ENCODE results near the gene ZHX3. TPM values are rescaled to one million over a fixed set of nuclear protein-coding genes. Genes with fewer than 3 reads are reported as not detected.

ZHX3 gene
- total and polyA plus RNA-seq, 10 donors, result 1.6 to 26.7 (median 12.3) TPM

GRCh38 chr20:41142919-41143318 is 174.6 kb downstream of the ZHX3 start:
- Histone ChIP-seq H3K27me3 (replicated peaks in 1 of 7) (peaks cover 0 to 7% (median 0%) of the 10 kb centered on the region in 7 donors), H3K36me3 (peaks cover 0 to 7% (median 0%) of the 10 kb centered on the region in 6 donors), H3K27ac (peak overlapping the region in 5 of 8 donors; percentile 80 to 98 (median 96)), H3K4me1 (peaks cover 56 to 100% (median 98%) of the 10 kb centered on the region in 6 donors), H3K4me3 (peak overlapping the region in 1 of 8 donors; percentile 98), H3K9me3 (no peaks in the 10 kb centered on the region)
- intact Hi-C loops (cut with DNase I; ENCODE audit: low total_unique reads), result no loop called here
- no peak for DNase-seq
- TF ChIP-seq POLR2A (IDR thresholded peaks at IDR 0.05), result no peak
- peak in 1 of 3 donors; percentile 22 for TF ChIP-seq POLR2AphosphoS5 (IDR thresholded peaks at IDR 0.05)
- WGBS, 5 donors, result 30 to 42% (median 32%) methylated on average over 4 to 5 of the region's 5 CpGs

GRCh38 chr20:41142245-41142644 is 175.3 kb downstream of the ZHX3 start:
- H3K9me3 ChIP-seq, result no peaks in the 10 kb centered on the region
- intact Hi-C loops (cut with DNase I; ENCODE audit: low total_unique reads), result no loop called here
- TF ChIP-seq CTCF (IDR thresholded peaks at IDR 0.05 in 8 of 11, conservative IDR thresholded peaks at IDR 0.05 in 3 of 11), result no peak
- peaks cover 0 to 12% (median 0%) of the 10 kb centered on the region in 7 donors for H3K27me3 ChIP-seq (replicated peaks in 1 of 7)
- peaks cover 0 to 7% (median 0%) of the 10 kb centered on the region in 6 donors for H3K36me3 ChIP-seq
- peak overlapping the region; percentile 37 to 98 (median 88) for H3K27ac ChIP-seq
- no peak for DNase-seq
- WGBS, 5 donors, result 70 to 97% (median 77%) methylated on average over 4 of the region's 4 CpGs
- H3K4me3 ChIP-seq, result peak overlapping the region in 1 of 8 donors; percentile 98
- peaks cover 50 to 98% (median 95%) of the 10 kb centered on the region in 6 donors for H3K4me1 ChIP-seq

- no peak for DNase-seq
- no peaks in the 10 kb centered on the region for H3K9me3 ChIP-seq
- TF ChIP-seq POLR2AphosphoS5 (IDR thresholded peaks at IDR 0.05) (peak; percentile 36 to 63 (median 53)), POLR2A (IDR thresholded peaks at IDR 0.05) (no peak)
- intact Hi-C loops (cut with DNase I; ENCODE audit: low total_unique reads), result no loop called here
- H3K36me3 ChIP-seq, result peaks cover 0 to 7% (median 0%) of the 10 kb centered on the region in 6 donors
- peak overlapping the region in 1 of 8 donors; percentile 98 for H3K4me3 ChIP-seq
- 49 to 62% (median 57%) methylated on average over 8 of the region's 8 CpGs for WGBS, 5 donors
- H3K27ac ChIP-seq, result peak overlapping the region; percentile 37 to 98 (median 88)
- H3K4me1 ChIP-seq, result peaks cover 43 to 93% (median 89%) of the 10 kb centered on the region in 6 donors
- H3K27me3 ChIP-seq (replicated peaks in 1 of 7), result peaks cover 0 to 12% (median 0%) of the 10 kb centered on the region in 7 donors
Observed at GRCh38 chr20:41141153-41141815, 176.2 kb downstream of the ZHX3 start.

GRCh38 chr20:41140226-41141133 is 177.1 kb downstream of the ZHX3 start:
- Histone ChIP-seq H3K36me3 (peaks cover 0 to 7% (median 0%) of the 10 kb centered on the region in 6 donors), H3K27me3 (replicated peaks in 1 of 7) (peaks cover 0 to 12% (median 0%) of the 10 kb centered on the region in 7 donors), H3K9me3 (no peaks in the 10 kb centered on the region), H3K4me1 (peaks cover 41 to 93% (median 86%) of the 10 kb centered on the region in 6 donors), H3K4me3 (peak overlapping the region in 1 of 8 donors; percentile 98), H3K27ac (peak overlapping the region; percentile 37 to 98 (median 88))
- intact Hi-C loops (cut with DNase I; ENCODE audit: low total_unique reads), result no loop called here
- no peak for DNase-seq
- no peak for TF ChIP-seq POLR2A (IDR thresholded peaks at IDR 0.05)
- TF ChIP-seq POLR2AphosphoS5 (IDR thresholded peaks at IDR 0.05), result no peak
- no peak for TF ChIP-seq CTCF (IDR thresholded peaks at IDR 0.05 in 8 of 11, conservative IDR thresholded peaks at IDR 0.05 in 3 of 11)
- 71 to 82% (median 75%) methylated on average over 10 of the region's 10 CpGs for WGBS, 5 donors

Data from spleen (tissue), 11 donors.